Tibial nerve (tissue), 4 donors: ENCODE measurements around the gene DDI1.

Experiments
- EP300 ChIP-seq, 2 donors: sonication (generic); formaldehyde crosslinking; IDR thresholded peaks; one replicate each; pipeline ENCODE4 v1.6.1; 2017; ENCODE audit warnings: antibody characterized with exemption in 2 of 2, mild to moderate bottlenecking in 1 of 2
- POLR2A ChIP-seq, 2 donors: fragments of 450-650 bp; IDR thresholded peaks; one replicate each; pipeline ENCODE4 v1.6.1; 2017; ENCODE audit warnings: antibody characterized with exemption in 2 of 2, mild to moderate bottlenecking in 2 of 2, moderate library complexity in 2 of 2
- TF ChIP-seq, protein P1 (sequence below), 5 experiments: fragments of 200-600 bp in 3 of 5; fragments of 450-650 bp in 2 of 5; sonication (generic) in 3 of 5; IDR thresholded peaks; one replicate each; pipeline ENCODE4 v1.5.1; 2016 to 2019; ENCODE audit warnings: antibody characterized with exemption in 5 of 5, mild to moderate bottlenecking in 3 of 5, moderate library complexity in 2 of 5

DNA sequence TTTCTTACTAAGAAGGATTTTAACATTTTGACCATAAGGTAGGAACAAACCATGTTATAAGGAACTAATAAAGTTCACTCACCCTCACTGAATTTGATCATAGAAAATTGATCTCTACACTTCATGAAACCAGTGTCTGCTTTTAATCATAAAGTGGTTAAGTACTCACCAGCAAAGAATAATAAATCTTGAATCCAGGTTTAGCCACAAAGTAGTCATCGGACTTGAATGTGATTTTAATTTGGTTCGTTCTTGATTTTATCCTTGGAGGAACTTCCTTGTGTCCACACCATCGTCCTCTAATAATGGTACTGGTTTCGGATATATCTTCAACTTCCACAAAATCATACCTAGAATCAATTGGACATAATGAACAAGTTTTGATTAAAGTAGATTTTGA lies 40.5 kb upstream of the DDI1 start:
- TF ChIP-seq EP300 (IDR thresholded peaks at IDR 0.05) (no peak), POLR2A (IDR thresholded peaks at IDR 0.05) (no peak)
- TF ChIP-seq, protein P1, sequence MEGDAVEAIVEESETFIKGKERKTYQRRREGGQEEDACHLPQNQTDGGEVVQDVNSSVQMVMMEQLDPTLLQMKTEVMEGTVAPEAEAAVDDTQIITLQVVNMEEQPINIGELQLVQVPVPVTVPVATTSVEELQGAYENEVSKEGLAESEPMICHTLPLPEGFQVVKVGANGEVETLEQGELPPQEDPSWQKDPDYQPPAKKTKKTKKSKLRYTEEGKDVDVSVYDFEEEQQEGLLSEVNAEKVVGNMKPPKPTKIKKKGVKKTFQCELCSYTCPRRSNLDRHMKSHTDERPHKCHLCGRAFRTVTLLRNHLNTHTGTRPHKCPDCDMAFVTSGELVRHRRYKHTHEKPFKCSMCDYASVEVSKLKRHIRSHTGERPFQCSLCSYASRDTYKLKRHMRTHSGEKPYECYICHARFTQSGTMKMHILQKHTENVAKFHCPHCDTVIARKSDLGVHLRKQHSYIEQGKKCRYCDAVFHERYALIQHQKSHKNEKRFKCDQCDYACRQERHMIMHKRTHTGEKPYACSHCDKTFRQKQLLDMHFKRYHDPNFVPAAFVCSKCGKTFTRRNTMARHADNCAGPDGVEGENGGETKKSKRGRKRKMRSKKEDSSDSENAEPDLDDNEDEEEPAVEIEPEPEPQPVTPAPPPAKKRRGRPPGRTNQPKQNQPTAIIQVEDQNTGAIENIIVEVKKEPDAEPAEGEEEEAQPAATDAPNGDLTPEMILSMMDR (IDR thresholded peaks at IDR 0.05) = no peak
